Pons (tissue), 1 donor: ENCODE data around the gene CD200R1L.
"Not testable (repeated sequence)": the region's sequence is repeated elsewhere in the genome, so short reads cannot be mapped to it uniquely, and the experiment has no call there.

Experiments used
- DNase-seq: peaks from one replicate; pipeline ENCODE4 v3.0.0-alpha.2; 2016; ENCODE audit warnings: low spot score

CD200R1L gene, protein sequence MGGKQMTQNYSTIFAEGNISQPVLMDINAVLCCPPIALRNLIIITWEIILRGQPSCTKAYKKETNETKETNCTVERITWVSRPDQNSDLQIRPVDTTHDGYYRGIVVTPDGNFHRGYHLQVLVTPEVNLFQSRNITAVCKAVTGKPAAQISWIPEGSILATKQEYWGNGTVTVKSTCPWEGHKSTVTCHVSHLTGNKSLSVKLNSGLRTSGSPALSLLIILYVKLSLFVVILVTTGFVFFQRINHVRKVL

DNA sequence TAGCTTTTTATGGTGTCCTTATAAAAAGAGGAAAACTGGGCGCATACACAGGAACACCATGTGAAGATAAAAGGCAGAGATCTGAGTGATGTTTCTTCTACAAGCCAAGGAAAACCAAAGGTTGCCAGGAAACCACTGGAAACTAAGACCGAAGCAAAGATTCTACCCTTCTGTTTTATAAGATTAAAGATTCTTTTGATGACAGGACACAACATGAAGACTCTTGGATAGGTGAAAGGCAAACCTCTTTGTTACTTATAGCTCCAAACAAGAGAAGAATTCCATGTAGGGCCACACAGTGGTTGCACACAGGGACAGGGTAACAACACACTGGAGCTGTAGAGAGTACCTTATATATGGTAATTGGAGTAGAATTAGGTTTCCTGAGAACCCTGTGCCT, at the start of gene CD200R1L:
CD200R1L (minus strand) TSS at position 101 of the 400 bp plus-strand sequence. CDS start 17,497 bp downstream, outside the sequence.
- DNase-seq = no peak

DNA sequence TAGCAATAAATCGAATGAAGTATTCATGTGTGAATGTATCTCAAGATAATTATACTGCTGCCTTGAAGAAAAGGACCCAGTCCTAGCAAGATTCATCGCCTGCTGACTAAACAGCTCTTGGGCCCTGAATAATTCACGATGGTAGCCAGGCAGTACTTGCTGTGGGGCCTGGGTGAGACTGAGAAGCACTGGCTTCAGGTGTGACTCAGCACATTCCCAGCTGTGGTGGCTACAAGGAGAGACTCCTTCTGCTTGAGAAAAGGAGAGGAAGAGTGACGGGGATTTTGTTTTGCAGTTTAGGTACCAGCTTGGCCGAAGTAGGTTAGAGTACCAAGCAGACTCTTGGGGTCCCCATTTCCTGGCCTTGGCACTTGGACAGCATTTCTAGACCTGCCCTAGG, 47.6 kb upstream of the CD200R1L start:
- DNase-seq = no peak

DNA sequence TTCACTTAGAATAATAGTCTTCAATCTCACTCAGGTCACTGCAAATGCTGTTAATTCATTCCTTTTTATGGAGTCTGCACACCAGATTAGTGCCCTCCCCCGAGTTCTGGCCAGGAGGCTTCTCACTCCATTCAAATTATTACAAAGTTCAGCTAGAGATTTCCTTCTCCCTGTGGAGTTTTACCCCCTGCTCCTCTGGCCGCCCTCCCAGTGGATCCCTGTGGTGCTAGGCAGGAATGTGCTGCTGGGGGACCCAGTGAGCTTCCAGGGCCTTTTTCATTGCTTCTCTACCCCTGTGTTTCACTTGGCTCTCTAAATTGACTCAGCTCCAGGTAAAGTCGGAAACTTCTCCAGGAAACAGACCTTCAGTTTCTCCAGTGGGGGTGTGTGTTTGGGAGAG, 42.7 kb upstream of the CD200R1L start:
- DNase-seq = no peak

DNA sequence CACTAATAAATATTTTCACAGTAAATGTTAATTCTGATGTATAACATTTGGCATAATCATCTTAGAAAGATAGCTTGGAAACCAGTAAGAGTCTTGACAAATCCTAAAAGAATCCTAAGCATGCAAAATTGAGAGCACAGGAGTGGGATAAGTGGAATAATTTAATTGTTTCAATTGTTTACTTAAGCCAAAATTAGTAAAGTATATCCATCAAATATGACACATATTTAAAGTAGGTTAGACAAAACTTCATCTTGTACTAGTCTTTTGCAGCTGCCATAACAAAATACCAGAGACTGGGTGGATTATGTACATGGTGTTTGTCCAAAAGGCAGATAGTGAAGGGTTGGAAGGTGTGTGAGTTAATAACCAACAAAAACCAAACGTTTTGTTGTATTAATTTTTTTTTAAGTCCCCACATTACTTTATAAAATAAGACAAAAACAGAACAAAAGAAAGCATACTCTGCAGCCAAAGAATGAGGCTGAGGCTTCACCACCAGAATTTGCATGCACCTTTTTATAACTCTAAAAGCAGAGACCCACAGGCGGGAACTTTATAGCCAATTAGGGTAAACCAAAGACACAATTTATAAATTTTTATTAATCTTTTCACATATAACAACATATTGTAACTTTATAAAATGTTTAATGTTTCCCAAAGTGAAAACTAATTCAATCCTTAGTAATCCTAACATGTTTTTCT, 41.9 kb upstream of the CD200R1L start:
- DNase-seq = no peak

DNA sequence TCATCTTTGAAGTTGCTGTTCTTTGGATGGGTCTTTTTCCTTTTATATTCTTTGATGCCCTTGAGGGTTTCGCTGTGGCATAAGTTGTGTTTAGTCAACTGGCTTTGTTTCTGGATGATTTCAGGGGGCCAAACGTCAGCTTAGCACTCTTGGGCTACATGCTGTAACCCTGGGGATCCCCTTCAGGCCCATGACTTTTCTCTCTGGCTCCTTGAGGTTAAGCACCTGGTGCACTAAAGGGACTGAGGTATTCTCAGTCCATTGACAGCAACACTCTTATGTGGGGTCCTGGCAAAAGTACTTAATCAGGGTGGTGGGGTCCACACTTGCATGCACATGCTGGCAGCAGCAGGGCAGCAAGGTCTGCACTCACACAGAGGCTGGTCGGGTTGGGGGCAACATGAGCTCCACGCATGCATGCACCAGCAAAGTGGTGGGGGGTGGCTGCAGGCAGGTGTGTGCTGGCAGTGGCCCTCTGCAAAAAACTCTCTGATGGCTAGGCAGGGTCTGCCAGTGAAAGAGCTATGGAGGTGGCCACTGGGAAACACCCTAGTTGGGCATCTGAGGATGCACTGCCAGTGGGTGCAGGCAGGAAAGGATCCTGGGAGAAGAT, 38.1 kb upstream of the CD200R1L start:
- no peak for DNase-seq

DNA sequence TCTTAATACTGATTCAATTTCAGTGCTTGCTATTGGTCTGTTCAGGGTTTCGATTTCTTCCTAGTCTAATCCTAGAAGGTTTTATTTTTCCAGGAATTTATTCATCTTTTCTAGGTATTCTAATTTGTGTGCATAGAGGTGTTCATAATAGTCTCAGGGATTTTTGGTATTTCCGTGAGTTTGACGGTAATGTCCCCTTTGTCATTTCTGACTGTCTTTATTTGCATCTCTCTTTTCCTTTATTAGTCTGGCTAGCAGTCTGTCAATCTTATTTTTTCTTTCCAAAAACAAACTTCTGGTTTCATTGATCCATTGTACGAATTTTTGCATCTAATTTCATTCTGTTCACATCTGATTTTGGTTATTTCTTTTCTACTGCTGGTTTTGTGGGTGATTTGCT, 35.2 kb upstream of the CD200R1L start:
- DNase-seq = no peak

DNA sequence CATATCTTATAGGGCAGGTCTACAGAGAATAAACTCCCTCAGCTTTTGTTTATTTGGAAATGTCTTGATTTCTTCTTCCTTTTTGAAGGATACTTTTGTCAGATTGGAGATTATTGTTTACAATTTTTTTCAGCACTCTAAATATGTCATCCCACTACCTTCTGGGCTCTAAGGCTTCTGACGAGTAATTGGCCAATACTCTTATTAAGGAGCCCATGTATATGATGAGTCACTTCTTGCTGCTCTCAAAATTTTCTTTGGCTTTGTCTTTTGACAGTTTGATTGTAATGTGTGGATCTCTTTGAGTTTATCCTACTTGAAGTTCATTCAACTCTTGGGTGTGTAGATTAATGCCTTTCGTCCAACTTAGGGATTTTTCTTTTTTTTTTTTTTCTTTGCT, 28.9 kb upstream of the CD200R1L start:
- DNase-seq = no peak

DNA sequence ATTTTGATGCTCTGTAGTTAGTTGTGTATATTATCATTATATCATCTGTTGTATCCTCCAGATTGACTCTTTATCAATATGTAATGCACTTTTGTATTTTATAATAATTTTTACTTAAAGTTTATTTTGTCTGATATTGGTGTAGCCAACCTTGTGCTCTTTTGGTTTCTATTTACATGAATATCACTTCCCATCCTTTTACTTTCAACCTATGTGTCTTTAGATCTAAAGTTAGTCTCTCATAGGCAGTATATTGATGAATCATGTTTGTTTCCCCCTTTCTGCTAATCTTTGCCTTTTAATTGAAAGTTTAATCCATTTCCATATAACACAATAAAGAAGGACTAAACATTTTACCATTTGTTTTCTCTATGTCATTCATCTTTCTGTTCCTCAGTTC, 28.1 kb upstream of the CD200R1L start:
- DNase-seq = no peak

DNA sequence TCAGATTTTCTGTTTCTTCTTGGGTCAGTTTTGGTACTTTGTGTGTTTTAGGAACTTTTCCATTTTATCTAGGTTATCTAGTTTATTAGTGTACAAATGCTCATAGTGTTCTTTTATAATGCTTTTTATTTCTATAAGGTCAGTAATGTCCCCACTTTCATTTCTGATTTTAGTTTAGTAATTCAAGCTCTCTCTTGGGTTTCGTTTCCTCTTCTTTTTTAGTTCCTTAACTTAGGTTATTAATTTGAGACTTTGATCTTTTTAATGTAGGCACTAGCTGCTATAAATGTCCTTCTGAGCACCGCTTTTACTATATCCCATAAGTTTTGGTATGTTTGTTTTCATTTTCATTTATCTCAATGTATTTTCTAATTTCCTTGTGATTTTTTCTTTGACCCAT, 27.0 kb upstream of the CD200R1L start:
- no peak for DNase-seq

DNA sequence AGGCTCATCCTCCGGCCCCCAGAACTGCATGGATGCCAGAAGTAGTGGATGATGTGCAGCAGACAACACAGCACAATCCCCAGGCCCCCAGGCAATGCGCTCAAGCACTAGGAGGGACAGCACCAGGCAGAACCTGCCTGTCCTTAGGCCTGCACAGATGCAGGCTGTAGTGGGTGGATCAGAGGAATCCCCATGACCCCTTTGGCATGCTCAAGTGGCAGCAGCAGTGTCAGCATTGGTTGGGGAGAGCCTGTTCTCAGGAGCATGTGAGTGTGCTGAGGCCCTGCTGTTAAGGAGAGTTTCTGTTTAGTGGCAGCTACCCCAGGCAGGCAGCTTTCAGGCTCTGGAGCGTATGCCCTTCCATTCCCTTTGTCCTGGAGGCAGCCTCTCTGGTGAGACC, 25.1 kb upstream of the CD200R1L start:
- no peak for DNase-seq

DNA sequence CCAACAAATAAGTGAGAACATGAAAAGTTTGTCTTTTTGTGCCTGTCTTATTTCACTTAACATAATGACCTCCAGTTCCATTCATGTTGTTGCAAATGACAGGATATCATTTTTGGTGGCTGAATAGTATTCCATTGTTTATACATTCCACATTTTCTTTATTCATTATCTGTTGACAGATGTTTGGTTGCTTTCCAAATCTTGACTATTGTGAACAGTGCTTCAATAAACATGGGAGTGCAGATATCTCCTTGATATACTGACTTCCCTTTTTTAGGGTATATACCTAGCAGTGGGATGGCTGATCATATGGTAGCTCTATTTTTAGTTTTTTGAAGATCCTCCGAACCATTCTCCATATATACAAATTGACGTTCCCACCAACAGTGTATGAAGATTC, 19.1 kb upstream of the CD200R1L start:
- no peak for DNase-seq

DNA sequence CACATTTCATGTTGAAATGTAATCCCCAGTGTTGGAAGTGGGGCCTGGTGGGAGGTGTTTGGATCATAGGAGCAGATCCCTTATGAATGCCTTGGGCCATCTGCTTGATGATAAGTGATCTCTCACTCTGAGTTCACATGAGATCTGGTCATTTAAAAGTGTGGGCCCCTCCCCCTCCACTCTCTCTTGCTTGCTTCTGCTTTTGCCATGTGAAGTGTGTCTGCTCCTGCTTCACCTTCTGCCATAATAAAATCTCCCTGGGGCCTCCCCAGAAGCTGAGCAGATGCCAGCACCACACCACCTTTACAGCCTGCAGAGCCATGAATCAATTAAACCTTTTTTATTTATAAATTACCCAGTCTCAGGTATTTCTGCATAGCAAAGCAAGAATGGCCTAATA, 14.2 kb upstream of the CD200R1L start:
- DNase-seq = no peak

DNA sequence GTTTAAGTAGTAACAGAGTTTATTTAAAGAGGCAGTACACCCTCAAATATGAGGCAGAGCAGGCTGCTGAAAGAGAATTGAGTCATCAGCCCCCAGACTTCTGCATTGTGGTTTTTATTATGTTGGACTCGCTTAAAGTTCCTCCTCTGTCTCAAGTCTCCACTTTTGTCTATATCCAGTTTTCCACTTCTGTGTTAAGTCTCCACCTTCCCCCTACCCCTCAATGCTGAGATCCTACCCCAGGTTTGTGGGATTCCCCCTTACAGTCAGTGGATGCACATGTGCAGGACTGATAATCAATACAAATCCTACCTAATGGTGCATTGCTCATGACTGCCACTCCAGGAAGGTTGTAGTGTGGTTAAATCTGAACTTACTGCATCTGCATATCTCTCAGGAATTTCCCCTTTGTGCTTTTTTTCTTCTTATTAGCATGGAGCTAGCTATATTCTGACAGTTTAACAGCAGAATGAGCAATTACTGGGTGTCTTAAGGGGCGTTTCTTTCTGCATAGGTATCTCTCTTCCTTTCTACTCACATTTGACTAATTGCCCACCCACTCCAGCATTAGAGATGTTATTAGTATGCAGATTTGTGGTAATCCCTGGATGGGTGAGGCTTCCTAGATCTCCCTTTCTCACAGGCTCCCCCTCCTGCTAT, 11.9 kb upstream of the CD200R1L start:
- DNase-seq = peak; percentile 29

DNA sequence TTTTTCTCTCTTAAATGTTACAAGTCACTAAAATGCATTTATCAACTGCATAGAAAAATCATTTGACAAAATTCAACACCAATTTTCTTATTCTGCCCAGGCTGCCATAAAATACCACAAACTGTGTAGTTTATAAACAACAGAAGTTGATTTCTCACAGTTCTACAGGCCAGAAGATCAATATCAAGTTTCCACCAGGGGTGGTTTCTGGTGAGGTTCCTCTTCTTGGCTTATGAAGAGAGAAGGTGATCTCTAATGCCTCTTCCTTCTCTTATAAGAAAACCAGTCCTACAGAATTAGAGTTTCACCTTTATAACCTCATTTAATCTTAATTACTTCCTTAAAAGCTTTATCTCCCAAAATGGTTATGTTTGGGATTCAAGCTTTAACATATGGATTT, 10.9 kb upstream of the CD200R1L start:
- no peak for DNase-seq

DNA sequence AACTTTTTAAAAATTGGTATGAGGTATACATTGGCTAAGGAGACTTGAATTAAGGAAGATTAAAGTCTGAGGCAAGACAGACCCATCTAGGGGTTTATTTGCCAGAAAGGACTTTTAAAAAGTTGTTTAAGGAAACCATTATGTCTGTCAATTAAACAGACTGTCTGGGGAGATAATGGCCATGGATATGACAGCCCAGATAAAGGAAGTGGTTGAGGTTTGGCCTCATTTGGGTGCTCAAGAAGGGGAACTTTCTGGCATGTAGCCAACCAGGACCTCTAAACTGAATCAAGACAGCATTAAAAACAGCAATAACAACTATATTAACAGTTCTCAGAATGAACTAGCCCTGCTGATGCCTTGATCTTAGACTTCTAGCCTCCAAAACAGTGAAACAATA, 9.9 kb upstream of the CD200R1L start:
- no peak for DNase-seq

DNA sequence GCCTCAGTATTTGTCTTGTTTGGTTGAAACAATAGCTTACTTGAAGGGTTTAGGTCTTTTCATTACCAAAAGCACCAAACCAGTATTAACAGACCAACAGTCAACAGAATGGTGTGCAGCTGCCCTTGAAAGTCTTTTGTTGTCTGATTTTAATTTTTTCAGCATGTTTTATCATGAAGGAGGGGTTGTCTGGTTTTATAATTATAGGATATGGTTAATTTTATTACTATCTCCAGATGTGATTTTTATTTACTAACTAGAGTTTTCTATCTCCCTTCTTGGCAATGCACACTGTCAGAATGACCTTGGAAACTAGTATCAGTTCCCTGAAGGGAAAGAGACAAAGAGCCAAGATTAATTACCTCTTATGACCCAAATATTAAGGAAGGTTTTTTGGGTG, 9.2 kb upstream of the CD200R1L start:
- no peak for DNase-seq

DNA sequence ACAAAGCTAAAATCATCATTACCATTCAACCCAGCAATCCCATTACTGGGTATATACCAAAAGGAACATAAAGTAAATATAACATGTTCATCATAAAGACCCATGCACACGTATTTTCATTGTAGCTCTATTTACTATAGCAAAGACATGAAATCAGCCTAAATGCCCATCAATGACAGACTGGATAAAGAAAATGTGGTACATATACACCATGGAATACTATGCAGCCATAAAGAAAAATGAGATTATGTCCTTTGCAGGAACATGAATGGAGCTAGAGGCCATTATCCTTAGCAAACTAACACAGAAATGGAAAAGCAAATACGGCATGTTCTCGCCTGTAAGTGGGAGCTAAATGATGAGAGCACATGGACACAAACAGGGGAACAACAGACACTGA, 8.4 kb upstream of the CD200R1L start:
- DNase-seq = not testable (repeated sequence)

DNA sequence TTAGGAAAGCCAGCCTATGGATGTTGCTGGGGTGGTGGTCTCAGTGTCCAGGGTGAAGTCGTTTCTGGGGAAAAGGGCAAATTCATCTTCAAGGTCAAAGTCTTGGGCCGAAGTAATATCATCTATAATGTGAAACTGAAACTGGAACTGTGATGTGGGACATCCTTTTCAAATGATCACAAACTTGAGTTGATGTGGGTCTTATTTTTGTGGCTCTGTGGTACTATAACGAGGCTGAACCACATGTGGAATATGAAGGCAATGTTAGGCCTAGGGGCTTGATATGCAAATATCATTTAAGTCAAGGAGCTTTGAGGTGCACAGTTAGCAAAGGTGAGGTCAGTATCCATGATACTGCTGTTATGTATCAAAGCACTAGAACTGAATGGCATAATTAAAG, 1.5 kb upstream of the CD200R1L start:
- no peak for DNase-seq

DNA sequence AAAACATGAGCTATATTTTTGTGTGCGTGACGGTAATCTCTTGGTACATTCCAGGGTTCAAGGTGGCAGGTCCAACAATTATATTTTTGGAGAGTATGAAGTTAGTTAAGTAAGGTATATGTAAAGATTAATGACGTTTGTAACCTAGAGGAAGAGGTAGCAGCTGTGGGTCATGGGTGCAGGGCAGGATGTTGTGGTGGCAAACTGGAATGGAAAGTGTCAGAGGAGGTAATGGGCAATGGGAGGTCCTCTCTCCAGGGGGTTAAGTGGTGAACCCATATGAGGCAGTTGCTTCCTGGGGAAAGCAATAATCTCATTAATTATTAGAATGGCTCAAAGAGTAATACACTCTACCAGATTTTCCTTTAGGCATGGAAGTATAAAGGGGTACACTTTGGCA, 1.0 kb upstream of the CD200R1L start:
- DNase-seq = no peak

DNA sequence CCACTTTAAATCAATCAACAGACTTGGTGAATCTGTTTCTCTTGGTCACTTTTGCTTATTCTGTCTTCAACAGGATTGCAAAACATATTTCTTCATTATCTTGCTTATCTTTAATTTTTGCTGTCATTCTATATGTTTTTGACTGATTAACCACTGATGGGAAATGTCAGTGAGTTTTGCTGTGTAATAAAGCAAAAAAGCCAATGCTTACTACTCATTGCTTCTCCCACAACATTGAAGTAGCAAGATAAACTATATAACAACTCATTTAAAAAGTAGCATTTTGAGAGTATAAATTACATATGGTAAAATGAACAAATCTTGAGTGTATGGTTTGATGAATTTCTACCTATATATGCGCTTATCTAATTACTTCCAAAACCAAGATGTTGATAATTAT, 892 bp downstream of the CD200R1L start:
- no peak for DNase-seq

DNA sequence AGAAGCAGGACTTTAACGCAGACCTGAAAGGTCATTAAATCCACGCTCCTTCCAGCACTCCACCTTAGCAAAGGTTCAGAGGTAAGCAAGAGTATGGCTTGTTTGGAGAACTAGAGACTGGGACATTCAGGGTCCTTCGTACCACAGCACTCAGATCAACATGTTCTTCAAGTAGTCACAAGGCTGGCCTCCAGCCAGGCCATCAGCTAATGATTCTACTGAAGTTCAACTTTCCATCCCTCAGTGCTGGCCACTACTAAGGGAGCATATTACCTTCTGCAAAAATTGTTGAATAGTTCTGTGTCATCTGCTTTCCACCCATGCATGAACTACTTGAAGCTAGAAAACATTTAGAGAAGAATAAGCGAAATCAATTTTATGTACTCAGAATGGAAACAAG, 17.6 kb downstream of the CD200R1L start:
- no peak for DNase-seq

DNA sequence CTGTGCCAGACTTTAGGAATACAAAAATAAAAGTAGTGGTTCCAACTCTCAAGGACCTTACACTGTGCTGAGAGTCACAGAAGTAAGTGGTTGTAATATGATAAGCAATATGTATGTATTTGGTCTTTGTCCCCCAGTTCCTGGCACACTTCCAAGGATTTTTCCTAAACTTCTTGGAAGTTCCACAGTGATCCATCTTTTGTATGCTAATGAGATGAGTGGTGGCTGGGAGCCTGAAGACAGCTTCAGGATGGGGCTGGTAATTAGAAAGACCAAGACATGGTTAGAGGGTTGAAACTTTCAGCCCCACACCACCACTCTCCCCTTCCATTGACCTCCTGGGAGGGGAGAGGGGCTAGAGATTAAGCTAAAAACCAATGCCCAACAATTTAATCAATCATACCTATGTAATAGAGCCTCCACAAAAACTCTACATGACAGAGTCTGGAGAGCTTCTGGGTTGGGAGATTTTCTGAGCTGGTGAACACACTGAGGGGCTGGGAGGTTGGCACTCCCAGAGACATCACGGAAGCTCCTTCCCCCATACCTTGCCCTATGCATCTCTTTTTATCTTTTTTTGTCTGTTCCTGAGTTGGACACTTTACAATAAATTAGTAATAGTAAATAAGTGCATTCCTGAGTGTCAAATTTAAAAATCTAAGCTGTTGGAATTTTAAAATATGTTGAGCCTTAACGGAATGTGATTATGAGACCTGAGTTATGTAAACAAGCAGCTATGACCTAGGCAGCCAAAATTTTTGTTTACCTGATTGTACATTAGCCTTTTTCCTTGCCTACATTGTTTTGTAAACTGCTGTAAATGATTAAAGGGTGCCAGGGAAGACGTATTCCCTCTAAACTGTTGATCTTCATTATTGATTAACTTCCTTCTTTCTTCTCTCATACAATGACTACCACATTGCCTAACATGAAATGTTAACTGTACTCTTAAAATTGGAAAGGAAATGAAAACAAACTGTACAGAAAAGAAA, 24.3 kb downstream of the CD200R1L start:
- DNase-seq = no peak
